ENCODE data around the gene PPP2R5E. TPM values are rescaled to one million over a fixed set of nuclear protein-coding genes. Genes with fewer than 3 reads are reported as not detected.

PPP2R5E gene
- total and polyA plus RNA-seq, 2 experiments from 2014 or later = 30.9 to 31.4 TPM

GRCh38 chr14:63367742-63368364 lies 175.3 kb downstream of the PPP2R5E start:
- H3K9me2 ChIP-seq (replicated peaks; ENCODE audit: insufficient read depth) = no peaks in the 10 kb centered on the region
- H3K79me2 ChIP-seq = no peaks in the 10 kb centered on the region
- H3K4me1 ChIP-seq (ENCODE audit: insufficient read depth) = no peaks in the 10 kb centered on the region
- TF ChIP-seq EZH2 (IDR thresholded peaks at IDR 0.05; ENCODE audit: borderline replicate concordance) = no peak
- no peak for TF ChIP-seq CTCF (IDR thresholded peaks at IDR 0.05; ENCODE audit: poor library complexity)
- TF ChIP-seq EZH2phosphoT487 (IDR thresholded peaks at IDR 0.05; ENCODE audit: low read depth, severe bottlenecking, unreplicated experiment) = no peak
- H2AFZ ChIP-seq = no peak overlapping the region
- peaks cover 3% of the 10 kb centered on the region for H3K9me3 ChIP-seq (ENCODE audit: low read depth)
- no peak overlapping the region for H3K4me3 ChIP-seq
- DNase-seq (ENCODE audit: low spot score) = no peak
- no peaks in the 10 kb centered on the region for H4K20me1 ChIP-seq (ENCODE audit: insufficient read depth, poor library complexity, severe bottlenecking)
- H3K27ac ChIP-seq = no peak overlapping the region
- H3K4me2 ChIP-seq = no peak overlapping the region
- no peaks in the 10 kb centered on the region for H3K36me3 ChIP-seq (replicated peaks; ENCODE audit: insufficient read depth, low read depth)
- H3K27me3 ChIP-seq = no peaks in the 10 kb centered on the region

GRCh38 chr14:63362389-63362819 lies 180.8 kb downstream of the PPP2R5E start:
- TF ChIP-seq CTCF (IDR thresholded peaks at IDR 0.05; ENCODE audit: poor library complexity) = no peak
- no peak for TF ChIP-seq EZH2 (IDR thresholded peaks at IDR 0.05; ENCODE audit: borderline replicate concordance)
- TF ChIP-seq EZH2phosphoT487 (IDR thresholded peaks at IDR 0.05; ENCODE audit: low read depth, severe bottlenecking, unreplicated experiment) = no peak
- Histone ChIP-seq H3K4me3 (no peak overlapping the region), H3K36me3 (replicated peaks; ENCODE audit: insufficient read depth, low read depth) (no peaks in the 10 kb centered on the region), H3K27ac (peak overlapping the region; percentile 42), H3K4me2 (peak overlapping the region; percentile 18), H3K27me3 (no peaks in the 10 kb centered on the region), H2AFZ (no peak overlapping the region), H3K4me1 (ENCODE audit: insufficient read depth) (no peaks in the 10 kb centered on the region), H3K9me3 (ENCODE audit: low read depth) (peaks cover 3% of the 10 kb centered on the region), H4K20me1 (ENCODE audit: insufficient read depth, poor library complexity, severe bottlenecking) (no peaks in the 10 kb centered on the region), H3K9me2 (replicated peaks; ENCODE audit: insufficient read depth) (no peaks in the 10 kb centered on the region), H3K79me2 (no peaks in the 10 kb centered on the region)
- peak; percentile 8 for DNase-seq (ENCODE audit: low spot score)
- WGBS (ENCODE audit: low lambda C conversion rate, missing lambda C conversion rate) = 33% methylated on average over 8 of the region's 8 CpGs

GRCh38 chr14:63361790-63362189 lies 181.4 kb downstream of the PPP2R5E start:
- H3K36me3 ChIP-seq (replicated peaks; ENCODE audit: insufficient read depth, low read depth) = no peaks in the 10 kb centered on the region
- no peaks in the 10 kb centered on the region for H3K9me2 ChIP-seq (replicated peaks; ENCODE audit: insufficient read depth)
- no peak overlapping the region for H3K4me3 ChIP-seq
- no peaks in the 10 kb centered on the region for H4K20me1 ChIP-seq (ENCODE audit: insufficient read depth, poor library complexity, severe bottlenecking)
- peak overlapping the region; percentile 18 for H3K4me2 ChIP-seq
- DNase-seq (ENCODE audit: low spot score) = no peak
- peaks cover 3% of the 10 kb centered on the region for H3K9me3 ChIP-seq (ENCODE audit: low read depth)
- peak overlapping the region; percentile 42 for H3K27ac ChIP-seq
- 78% methylated on average over 4 of the region's 4 CpGs for WGBS (ENCODE audit: low lambda C conversion rate, missing lambda C conversion rate)
- no peaks in the 10 kb centered on the region for H3K4me1 ChIP-seq (ENCODE audit: insufficient read depth)
- H2AFZ ChIP-seq = no peak overlapping the region
- TF ChIP-seq CTCF (IDR thresholded peaks at IDR 0.05; ENCODE audit: poor library complexity) (no peak), EZH2phosphoT487 (IDR thresholded peaks at IDR 0.05; ENCODE audit: low read depth, severe bottlenecking, unreplicated experiment) (no peak), EZH2 (IDR thresholded peaks at IDR 0.05; ENCODE audit: borderline replicate concordance) (no peak)
- H3K79me2 ChIP-seq = no peaks in the 10 kb centered on the region
- no peaks in the 10 kb centered on the region for H3K27me3 ChIP-seq
